Suprapubic skin (tissue), 4 donors: ENCODE results near the gene ETFDH.

Source experiments
- CTCF ChIP-seq, 2 donors: fragments of 200-600 bp in 1 of 2; fragments of 450-650 bp in 1 of 2; sonication (generic) in 1 of 2; IDR thresholded peaks; one replicate each; pipeline ENCODE4 v1.5.1; 2016 to 2019; ENCODE audit warnings: antibody characterized with exemption in 2 of 2, mild to moderate bottlenecking in 1 of 2, moderate library complexity in 1 of 2
- EP300 ChIP-seq: sonication (generic); formaldehyde crosslinking; IDR thresholded peaks from one replicate; pipeline ENCODE4 v1.6.1; 2017; ENCODE audit warnings: antibody characterized with exemption
- POLR2A ChIP-seq, 2 donors: fragments of 450-650 bp; IDR thresholded peaks; one replicate each; pipeline ENCODE4 v1.6.1; 2017; ENCODE audit warnings: antibody characterized with exemption in 2 of 2, mild to moderate bottlenecking in 2 of 2, moderate library complexity in 2 of 2
- POLR2AphosphoS5 ChIP-seq, 3 donors: sonication (generic); formaldehyde crosslinking; IDR thresholded peaks; one replicate each; pipeline ENCODE4 v1.6.1; 2017; ENCODE audit warnings: antibody characterized with exemption in 3 of 3

DNA sequence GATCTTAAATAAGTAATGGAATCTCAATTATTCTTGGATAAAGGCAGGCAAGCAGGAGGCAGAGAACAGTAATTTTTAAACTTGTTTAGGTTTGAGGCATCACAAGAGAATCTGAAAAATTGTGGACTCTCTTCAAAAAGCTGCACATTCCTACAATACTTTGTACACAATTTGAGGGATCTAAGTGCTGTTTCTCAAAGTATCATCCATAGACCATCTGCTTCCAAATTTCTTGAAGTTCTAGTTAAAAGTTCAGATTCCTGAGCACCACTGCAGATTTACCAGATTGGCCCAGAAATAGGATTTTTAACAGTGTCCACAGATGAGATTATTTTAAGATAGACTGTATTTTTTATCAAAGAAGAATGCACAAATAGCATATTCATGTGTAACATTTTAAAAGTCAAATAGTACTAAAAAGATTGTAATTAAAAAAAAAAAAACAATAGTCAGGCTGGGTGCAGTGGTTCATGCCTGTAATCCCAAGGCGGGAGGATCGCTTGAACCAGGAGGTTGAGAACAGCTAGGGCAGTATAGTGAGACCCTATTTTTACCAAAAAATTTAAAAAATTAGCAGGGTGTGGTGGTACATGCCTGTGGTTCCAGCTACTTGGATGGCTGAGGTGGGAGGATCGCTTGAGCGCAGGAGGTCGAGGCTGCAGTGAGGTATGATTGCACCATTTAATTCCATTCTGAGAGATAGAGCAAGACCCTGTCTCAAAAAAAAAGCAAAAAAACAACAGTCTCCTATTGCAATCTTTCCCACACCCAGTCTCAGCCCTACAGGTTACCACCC is 82.5 kb downstream of the ETFDH start:
- no peak for TF ChIP-seq CTCF (IDR thresholded peaks at IDR 0.05)
- TF ChIP-seq EP300: no peak
- TF ChIP-seq POLR2AphosphoS5 (IDR thresholded peaks at IDR 0.05): no peak
- no peak for TF ChIP-seq POLR2A (IDR thresholded peaks at IDR 0.05)
